Loucy (cell line): ENCODE data around the gene STN1.

Experiments
- H2AFZ ChIP-seq: fragments of 200-600 bp; sonication (generic); 2 replicates; pipeline ENCODE4 v1.6.0; 2016; ENCODE audit warnings: antibody characterized with exemption, mild to moderate bottlenecking, low read length, moderate library complexity
- H3F3A ChIP-seq: fragments of 200-600 bp; 2 replicates; pipeline ENCODE4 v1.6.0; 2016; ENCODE audit warnings: antibody characterized with exemption, low read depth, mild to moderate bottlenecking
- H3K27me3 ChIP-seq: fragments of 200-600 bp; sonication (generic); 2 replicates; pipeline ENCODE4 v1.6.1; 2014; ENCODE audit warnings: low read length, mild to moderate bottlenecking; ENCODE audit not compliant: insufficient read depth, poor library complexity, severe bottlenecking
- H3K36me3 ChIP-seq: fragments of 200-600 bp; sonication (generic); 2 replicates; pipeline ENCODE4 v1.6.1; 2016; ENCODE audit warnings: low read length; ENCODE audit not compliant: insufficient read depth
- H3K4me1 ChIP-seq: fragments of 200-600 bp; sonication (generic); 2 replicates; pipeline ENCODE4 v1.5.1; 2014; ENCODE audit warnings: low read length, mild to moderate bottlenecking; ENCODE audit not compliant: insufficient read depth, poor library complexity, severe bottlenecking
- H3K4me2 ChIP-seq: fragments of 200-600 bp; sonication (generic); 2 replicates; pipeline ENCODE4 v1.6.0; 2014; ENCODE audit warnings: antibody characterized with exemption, low read length, low read depth, mild to moderate bottlenecking; ENCODE audit not compliant: poor library complexity, severe bottlenecking
- H3K4me3 ChIP-seq: fragments of 200-600 bp; sonication (generic); 2 replicates; pipeline ENCODE4 v1.5.1; 2014; ENCODE audit warnings: low read length, mild to moderate bottlenecking, mixed read lengths; ENCODE audit not compliant: poor library complexity, severe bottlenecking
- H3K79me2 ChIP-seq: fragments of 200-600 bp; sonication (generic); 2 replicates; pipeline ENCODE4 v1.6.1; 2014; ENCODE audit warnings: low read length; ENCODE audit not compliant: insufficient read depth
- H3K9ac ChIP-seq: fragments of 200-600 bp; sonication (generic); 2 replicates; pipeline ENCODE4 v1.6.0; 2014; ENCODE audit warnings: mild to moderate bottlenecking, low read depth, low read length, moderate library complexity; ENCODE audit not compliant: poor library complexity, severe bottlenecking
- H3K9me2 ChIP-seq: fragments of 200-600 bp; sonication (generic); replicated peaks from 2 replicates; pipeline ENCODE4 v1.6.1; 2016; ENCODE audit warnings: low read depth, low read length, mixed read lengths
- H3K9me3 ChIP-seq: fragments of 200-600 bp; sonication (generic); 2 replicates; pipeline ENCODE4 v1.6.1; 2014; ENCODE audit warnings: mild to moderate bottlenecking, antibody characterized with exemption, low read length, low read depth; ENCODE audit not compliant: insufficient read depth
- H4K20me1 ChIP-seq: fragments of 200-600 bp; sonication (generic); 2 replicates; pipeline ENCODE4 v1.6.0; 2014; ENCODE audit warnings: antibody characterized with exemption, low read length, mild to moderate bottlenecking; ENCODE audit not compliant: insufficient read depth, poor library complexity, severe bottlenecking
- EZH2phosphoT487 ChIP-seq: fragments of 200-600 bp; IDR thresholded peaks from 2 replicates; pipeline ENCODE4 v1.6.1; 2018; ENCODE audit warnings: antibody characterized with exemption, mild to moderate bottlenecking, moderate library complexity, borderline replicate concordance
- TF ChIP-seq, protein P1 (sequence below): fragments of 200-600 bp; sonication (generic); conservative IDR thresholded peaks from 2 replicates; pipeline ENCODE4 v1.5.1; 2014; ENCODE audit warnings: mild to moderate bottlenecking, antibody characterized with exemption, low read length

STN1 gene

GRCh38 chr10:103839872-103840739 is 77.9 kb downstream of the STN1 start:
- peaks cover 87% of the 10 kb centered on the region for H3K79me2 ChIP-seq
- H3K4me1 ChIP-seq, result peaks cover 70% of the 10 kb centered on the region

GRCh38 chr10:103839519-103839871 is 78.5 kb downstream of the STN1 start:
- H3K9me2 ChIP-seq, result no peaks in the 10 kb centered on the region
- H4K20me1 ChIP-seq, result no peaks in the 10 kb centered on the region
- peak overlapping the region; percentile 59 for H3K4me2 ChIP-seq
- TF ChIP-seq, protein P1, sequence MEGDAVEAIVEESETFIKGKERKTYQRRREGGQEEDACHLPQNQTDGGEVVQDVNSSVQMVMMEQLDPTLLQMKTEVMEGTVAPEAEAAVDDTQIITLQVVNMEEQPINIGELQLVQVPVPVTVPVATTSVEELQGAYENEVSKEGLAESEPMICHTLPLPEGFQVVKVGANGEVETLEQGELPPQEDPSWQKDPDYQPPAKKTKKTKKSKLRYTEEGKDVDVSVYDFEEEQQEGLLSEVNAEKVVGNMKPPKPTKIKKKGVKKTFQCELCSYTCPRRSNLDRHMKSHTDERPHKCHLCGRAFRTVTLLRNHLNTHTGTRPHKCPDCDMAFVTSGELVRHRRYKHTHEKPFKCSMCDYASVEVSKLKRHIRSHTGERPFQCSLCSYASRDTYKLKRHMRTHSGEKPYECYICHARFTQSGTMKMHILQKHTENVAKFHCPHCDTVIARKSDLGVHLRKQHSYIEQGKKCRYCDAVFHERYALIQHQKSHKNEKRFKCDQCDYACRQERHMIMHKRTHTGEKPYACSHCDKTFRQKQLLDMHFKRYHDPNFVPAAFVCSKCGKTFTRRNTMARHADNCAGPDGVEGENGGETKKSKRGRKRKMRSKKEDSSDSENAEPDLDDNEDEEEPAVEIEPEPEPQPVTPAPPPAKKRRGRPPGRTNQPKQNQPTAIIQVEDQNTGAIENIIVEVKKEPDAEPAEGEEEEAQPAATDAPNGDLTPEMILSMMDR, result no peak
- no peaks in the 10 kb centered on the region for H3K27me3 ChIP-seq
- no peaks in the 10 kb centered on the region for H3K9me3 ChIP-seq
- peaks cover 86% of the 10 kb centered on the region for H3K79me2 ChIP-seq
- H3K4me1 ChIP-seq, result peaks cover 64% of the 10 kb centered on the region
- H3K9ac ChIP-seq, result peak overlapping the region; percentile 15
- no peaks in the 10 kb centered on the region for H3K36me3 ChIP-seq
- no peaks in the 10 kb centered on the region; the same call in 1 of the 2 replicates for H3F3A ChIP-seq
- no peak overlapping the region for H3K4me3 ChIP-seq
- no peak overlapping the region for H2AFZ ChIP-seq

More at GRCh38 chr10:103839872-103840739, 77.9 kb downstream of the STN1 start:
- Histone ChIP-seq H3K36me3 (no peaks in the 10 kb centered on the region), H3K9ac (peak overlapping the region; percentile 15), H3K9me3 (no peaks in the 10 kb centered on the region), H3K4me2 (peak overlapping the region; percentile 59), H3K4me3 (no peak overlapping the region), H2AFZ (no peak overlapping the region), H4K20me1 (no peaks in the 10 kb centered on the region), H3K27me3 (no peaks in the 10 kb centered on the region), H3K9me2 (no peaks in the 10 kb centered on the region), H3F3A (no peaks in the 10 kb centered on the region; the same call in 1 of the 2 replicates)
- TF ChIP-seq, protein P1, result no peak
- TF ChIP-seq EZH2phosphoT487, result no peak

DNA sequence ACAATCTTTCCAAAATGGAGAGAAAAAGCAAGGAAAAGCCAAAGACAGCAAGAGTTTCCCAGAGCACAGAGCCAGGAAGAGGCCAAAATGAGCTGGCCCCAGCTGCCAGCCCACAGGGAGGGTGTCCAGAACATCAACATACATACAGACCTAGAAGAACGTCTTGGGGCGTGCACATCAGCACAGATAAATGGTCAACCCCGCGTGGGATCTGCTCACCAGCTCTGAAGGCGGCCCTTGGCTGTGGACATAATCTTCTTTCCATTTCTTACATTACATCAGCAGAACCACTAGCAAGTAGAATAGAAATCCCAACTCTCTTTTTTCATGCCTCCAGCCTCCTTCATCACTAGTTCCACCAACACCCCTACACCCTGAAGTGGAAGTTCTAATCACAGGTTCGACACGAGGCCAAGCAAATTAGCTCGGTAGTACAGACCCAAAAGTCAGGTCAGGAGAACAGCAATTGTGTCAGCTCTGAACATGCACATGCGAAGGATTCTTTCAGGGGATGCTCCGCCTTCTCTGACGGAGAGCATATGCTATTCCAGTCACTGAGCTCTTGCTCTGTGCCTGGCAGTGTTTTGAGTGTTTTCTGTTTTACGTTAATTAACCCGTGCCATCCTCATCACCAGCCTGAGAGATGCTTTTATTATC is 79.0 kb downstream of the STN1 start:
- H3K36me3 ChIP-seq, result no peaks in the 10 kb centered on the region
- H2AFZ ChIP-seq, result no peak overlapping the region
- H4K20me1 ChIP-seq, result no peaks in the 10 kb centered on the region
- H3K9me3 ChIP-seq, result no peaks in the 10 kb centered on the region
- peaks cover 86% of the 10 kb centered on the region for H3K79me2 ChIP-seq
- no peaks in the 10 kb centered on the region for H3K27me3 ChIP-seq
- H3F3A ChIP-seq, result no peaks in the 10 kb centered on the region; the same call in 1 of the 2 replicates
- H3K4me1 ChIP-seq, result peaks cover 63% of the 10 kb centered on the region
- TF ChIP-seq, protein P1, result no peak
- TF ChIP-seq EZH2phosphoT487, result no peak
- H3K4me3 ChIP-seq, result no peak overlapping the region
- no peak overlapping the region for H3K4me2 ChIP-seq
- no peaks in the 10 kb centered on the region for H3K9me2 ChIP-seq
- no peak overlapping the region for H3K9ac ChIP-seq
